ENCODE results near the gene YBX2.
A peak's percentile ranks its signal among the peaks of the same experiment; 100 is the strongest.
"Not testable (repeated sequence)": the region's sequence is repeated elsewhere in the genome, so short reads cannot be mapped to it uniquely, and the experiment has no call there.

YBX2 gene

GRCh38 chr17:7246779-7247178 is 47.7 kb downstream of the YBX2 start:
- DNase-seq (ENCODE audit: low read depth in 3 of 3): no peak

DNA sequence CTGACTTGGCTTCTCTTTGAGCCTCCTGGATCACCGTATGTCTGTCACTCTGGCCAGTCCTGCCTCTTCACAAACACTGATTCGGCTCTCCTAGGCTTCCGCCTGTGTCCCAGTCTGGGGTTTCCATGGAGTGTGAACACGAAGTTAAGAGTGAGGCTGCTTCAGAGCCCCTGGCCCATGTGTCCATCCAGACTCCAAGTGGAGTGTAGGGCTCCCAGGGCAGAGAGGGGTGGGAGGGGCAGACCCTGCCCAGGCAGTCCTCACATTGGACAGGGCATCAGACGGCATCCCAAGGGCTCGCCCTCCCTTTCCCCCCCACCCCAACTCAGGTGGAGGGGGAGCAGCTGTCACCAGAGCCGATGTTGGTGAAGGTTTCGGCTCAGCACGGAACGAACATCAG is 50.6 kb downstream of the YBX2 start:
- DNase-seq (ENCODE audit: low read depth in 3 of 3): not testable (repeated sequence)

DNA sequence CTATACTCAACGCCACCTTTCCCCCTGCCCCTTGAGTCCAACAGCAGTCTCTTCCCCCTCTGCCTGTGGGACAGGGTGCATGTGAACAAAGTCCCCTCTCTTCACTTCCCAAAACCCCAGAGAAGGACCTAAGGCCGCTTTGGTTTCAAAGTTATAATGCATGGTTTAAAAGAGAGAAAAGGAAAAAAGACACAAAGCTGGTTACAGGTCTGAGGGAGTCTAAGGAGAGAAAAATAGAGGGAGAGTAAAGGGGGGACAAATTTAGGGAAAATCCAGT is 51.0 kb downstream of the YBX2 start:
- no peak for DNase-seq (ENCODE audit: low read depth in 3 of 3)

GRCh38 chr17:7242717-7243452 is 51.6 kb downstream of the YBX2 start:
- DNase-seq (ENCODE audit: low read depth in 3 of 3): peak; percentile 80 to 88 (median 83)

- DNase-seq (ENCODE audit: low read depth in 3 of 3): peak; percentile 84 to 91 (median 89)
Observed at GRCh38 chr17:7241783-7242716, 52.4 kb downstream of the YBX2 start, which contains the start of gene GABARAP. Gene GABARAP (minus strand): TSS chr17:7242449. CDS start chr17:7242330, 119 bp downstream.

- no peak for DNase-seq (ENCODE audit: low read depth in 3 of 3)
Observed at GRCh38 chr17:7241090-7241733, 53.2 kb downstream of the YBX2 start.

- DNase-seq (ENCODE audit: low read depth in 3 of 3): no peak
Observed at GRCh38 chr17:7240375-7240774, 54.1 kb downstream of the YBX2 start.

DNA sequence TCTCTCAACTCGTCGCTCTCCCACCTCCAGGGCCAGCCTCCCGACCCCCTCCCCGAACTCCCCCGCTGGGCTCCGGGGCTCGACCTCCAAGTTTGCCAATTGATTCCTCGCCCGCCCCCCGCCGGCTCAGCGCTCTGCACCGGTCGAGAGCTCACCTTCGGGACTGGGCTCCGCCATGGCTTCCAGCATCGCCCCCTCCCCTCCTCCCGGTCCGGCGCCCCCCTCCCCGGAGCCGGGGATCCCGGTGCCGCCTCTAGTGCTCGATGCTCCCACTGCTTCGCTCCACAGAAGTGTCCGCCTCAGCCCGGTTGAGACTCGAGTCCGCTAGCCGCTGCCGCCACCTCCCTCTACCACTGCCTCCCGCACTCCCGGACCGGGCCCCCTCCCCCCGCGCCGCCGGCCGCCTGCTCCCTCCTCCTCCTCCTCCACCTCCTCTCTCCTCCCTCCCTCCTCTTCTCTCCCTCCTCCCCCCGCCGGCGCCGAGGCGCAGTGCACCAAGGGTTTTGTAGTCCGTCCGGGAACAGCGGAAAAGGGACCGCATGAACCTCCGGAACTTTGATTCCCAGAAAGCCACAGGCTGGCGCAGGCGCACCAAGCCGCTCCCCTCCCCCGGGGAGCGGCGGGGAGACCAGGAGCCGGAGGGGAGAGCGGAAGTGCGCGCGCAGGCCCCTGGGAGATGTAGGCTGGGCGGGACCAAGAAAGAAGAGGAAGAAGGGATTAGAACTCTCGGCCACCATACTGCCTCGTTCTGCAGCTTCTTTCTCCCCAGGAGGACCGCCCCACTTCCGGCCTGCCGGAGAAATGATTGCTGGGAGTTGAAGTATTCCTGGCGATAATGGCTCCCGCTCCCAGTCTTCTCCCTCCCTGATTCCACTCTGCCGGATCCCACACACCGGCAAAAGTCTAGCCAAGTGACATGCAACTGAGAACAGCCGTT is 55.1 kb downstream of the YBX2 start, which contains the start of gene PHF23:
Gene PHF23 (minus strand): TSS at position 367 of the 937 bp plus-strand sequence. CDS start 178 bp downstream, at position 189.
- peak; percentile 93 to 97 (median 95) for DNase-seq (ENCODE audit: low read depth in 3 of 3)

GRCh38 chr17:7238420-7239090 is 55.9 kb downstream of the YBX2 start:
- no peak for DNase-seq (ENCODE audit: low read depth in 3 of 3)
